ENCODE measurements around the gene ATXN2L. TPM values are rescaled to one million over a fixed set of nuclear protein-coding genes. Genes with fewer than 3 reads are reported as not detected.
"Not testable (repeated sequence)": the region's sequence is repeated elsewhere in the genome, so short reads cannot be mapped to it uniquely, and the experiment has no call there.

Gene ATXN2L
- total RNA-seq, 2 donors from 2014 or later = 83.4 to 151 TPM

- H3K9me3 ChIP-seq = no peaks in the 10 kb centered on the region
- 58% methylated on average over 31 of the region's 32 CpGs for WGBS
- no peaks in the 10 kb centered on the region for H3K4me1 ChIP-seq (replicated peaks)
- H3K36me3 ChIP-seq = peaks cover 3 to 11% of the 10 kb centered on the region in 2 donors
- intact Hi-C loops (cut with DNase I) = no loop called here
- no peak overlapping the region for H3K4me3 ChIP-seq
- no peak for TF ChIP-seq POLR2AphosphoS5 (IDR thresholded peaks at IDR 0.05)
- no peak for TF ChIP-seq CTCF (IDR thresholded peaks at IDR 0.05)
- no peak for TF ChIP-seq POLR2A (IDR thresholded peaks at IDR 0.05)
- H3K27ac ChIP-seq = no peak overlapping the region
- no peaks in the 10 kb centered on the region for H3K27me3 ChIP-seq (replicated peaks; ENCODE audit: insufficient read depth)
- DNase-seq (ENCODE audit: low spot score) = no peak
These were observed 43.1 kb downstream of the ATXN2L start for GRCh38 chr16:28865722-28866453.

- Histone ChIP-seq H3K27ac (no peak overlapping the region), H3K9me3 (no peaks in the 10 kb centered on the region), H3K4me1 (replicated peaks) (no peaks in the 10 kb centered on the region), H3K27me3 (replicated peaks; ENCODE audit: insufficient read depth) (no peaks in the 10 kb centered on the region), H3K36me3 (peaks cover 3 to 11% of the 10 kb centered on the region in 2 donors), H3K4me3 (no peak overlapping the region)
- TF ChIP-seq POLR2A (IDR thresholded peaks at IDR 0.05) (no peak), CTCF (IDR thresholded peaks at IDR 0.05) (no peak), POLR2AphosphoS5 (IDR thresholded peaks at IDR 0.05) (no peak)
- 81% methylated on average over 17 of the region's 17 CpGs for WGBS
- no peak for DNase-seq (ENCODE audit: low spot score)
- intact Hi-C loops (cut with DNase I) = no loop called here
These were observed 43.6 kb downstream of the ATXN2L start for GRCh38 chr16:28866454-28866804.

GRCh38 chr16:28867241-28867640 lies 44.4 kb downstream of the ATXN2L start:
- Histone ChIP-seq H3K27me3 (replicated peaks; ENCODE audit: insufficient read depth) (no peaks in the 10 kb centered on the region), H3K36me3 (peaks cover 4 to 11% of the 10 kb centered on the region in 2 donors), H3K27ac (no peak overlapping the region), H3K4me1 (replicated peaks) (no peaks in the 10 kb centered on the region), H3K9me3 (no peaks in the 10 kb centered on the region), H3K4me3 (no peak overlapping the region)
- no peak for DNase-seq (ENCODE audit: low spot score)
- TF ChIP-seq CTCF (IDR thresholded peaks at IDR 0.05) (no peak), POLR2AphosphoS5 (IDR thresholded peaks at IDR 0.05) (no peak), POLR2A (IDR thresholded peaks at IDR 0.05) (no peak)
- intact Hi-C loops (cut with DNase I) = no loop called here
- WGBS = 77% methylated on average over 13 of the region's 13 CpGs

GRCh38 chr16:28867646-28868045 lies 44.8 kb downstream of the ATXN2L start:
- WGBS = 94% methylated on average over 9 of the region's 9 CpGs
- DNase-seq (ENCODE audit: low spot score); H3K27me3 ChIP-seq (replicated peaks; ENCODE audit: insufficient read depth); H3K4me1 ChIP-seq (replicated peaks); H3K4me3 ChIP-seq; H3K27ac ChIP-seq; intact Hi-C loops (cut with DNase I); H3K9me3 ChIP-seq: not testable (repeated sequence)
- H3K36me3 ChIP-seq = peaks cover 5 to 11% of the 10 kb centered on the region in 2 donors

GRCh38 chr16:28869201-28869600 lies 46.4 kb downstream of the ATXN2L start:
- Histone ChIP-seq H3K27me3 (replicated peaks; ENCODE audit: insufficient read depth) (no peaks in the 10 kb centered on the region), H3K9me3 (no peaks in the 10 kb centered on the region), H3K36me3 (peaks cover 5 to 11% of the 10 kb centered on the region in 2 donors), H3K4me1 (replicated peaks) (no peaks in the 10 kb centered on the region), H3K4me3 (no peak overlapping the region), H3K27ac (no peak overlapping the region)
- intact Hi-C loops (cut with DNase I) = no loop called here
- WGBS = 93% methylated on average over 11 of the region's 11 CpGs
- no peak for TF ChIP-seq POLR2A (IDR thresholded peaks at IDR 0.05)
- no peak for TF ChIP-seq CTCF (IDR thresholded peaks at IDR 0.05)
- TF ChIP-seq POLR2AphosphoS5 (IDR thresholded peaks at IDR 0.05) = no peak
- no peak for DNase-seq (ENCODE audit: low spot score)

Data from prostate gland (tissue), 2 donors.